MCF 10A (cell line): ENCODE measurements around the gene PAX2. TPM values are rescaled to one million over a fixed set of nuclear protein-coding genes. Genes with fewer than 3 reads are reported as not detected.

ENCODE experiments used
- BruUV-seq: library from RNA; stranded (reverse); fragments of 400-500 nt; replicated peaks from 2 replicates; lab custom pipeline; 2021; lab: Mats Ljungman, UMichigan
- CTCF ChIA-PET: fragments of 300-600 bp; sonication (Branson Sonifier 250); formaldehyde crosslinking; extraction: SDS; loops from one replicate; lab custom pipeline; 2021; ENCODE audit warnings: antibody characterized with exemption, inconsistent platforms; lab: Yijun Ruan, JAX
- POLR2A ChIA-PET: fragments of 300-600, 350-650 bp; sonication (Branson Sonifier 250); formaldehyde crosslinking; extraction: SDS; loops from one replicate; lab custom pipeline; 2020; ENCODE audit warnings: antibody characterized with exemption, inconsistent platforms; lab: Yijun Ruan, JAX
- DNase-seq: peaks from one replicate; pipeline ENCODE4 v3.0.0-alpha.2; 2018; ENCODE audit not compliant: unreplicated experiment
- H3K27ac Mint-ChIP-seq: one replicate; pipeline ENCODE4 v1.8.0; 2022; ENCODE audit warnings: mild to moderate bottlenecking, low read depth, mixed read lengths; ENCODE audit not compliant: unreplicated experiment
- H3K27me3 Mint-ChIP-seq: one replicate; pipeline ENCODE4 v1.8.0; 2022; ENCODE audit warnings: mixed read lengths; ENCODE audit not compliant: insufficient read depth, unreplicated experiment
- H3K36me3 Mint-ChIP-seq: one replicate; pipeline ENCODE4 v1.8.0; 2022; ENCODE audit warnings: mild to moderate bottlenecking, moderate library complexity, mixed read lengths; ENCODE audit not compliant: insufficient read depth, unreplicated experiment
- H3K4me1 Mint-ChIP-seq: one replicate; pipeline ENCODE4 v1.8.0; 2022; ENCODE audit warnings: mixed read lengths; ENCODE audit not compliant: insufficient read depth, unreplicated experiment
- H3K4me3 Mint-ChIP-seq: one replicate; pipeline ENCODE4 v1.8.0; 2022; ENCODE audit warnings: mild to moderate bottlenecking, moderate library complexity, mixed read lengths; ENCODE audit not compliant: unreplicated experiment
- H3K9me3 Mint-ChIP-seq: one replicate; pipeline ENCODE4 v1.8.0; 2022; ENCODE audit warnings: mixed read lengths; ENCODE audit not compliant: unreplicated experiment
- CTCF ChIP-seq: fragments of 200-600 bp; IDR thresholded peaks from one replicate; pipeline ENCODE4 v1.8.0; 2022; ENCODE audit warnings: antibody characterized with exemption, mild to moderate bottlenecking; ENCODE audit not compliant: unreplicated experiment
- intact Hi-C: fragments of 100-400 bp; cut with micrococcal nuclease; formaldehyde crosslinking; loops from 2 replicates; pipeline ENCODE4 v1.14.1; 2022
- total RNA-seq: library from RNA; stranded (reverse); gene quantifications from 2 replicates; pipeline ENCODE4 v1.2.3, GENCODE V29; 2022

The PAX2 gene
- total RNA-seq, 1 experiment from 2014 or later, result not detected

- no TSS peak for BruUV-seq
- Mint-ChIP-seq H3K27me3 (peaks cover 82% of the 10 kb centered on the region), H3K4me1 (peaks cover 7% of the 10 kb centered on the region), H3K9me3 (no peaks in the 10 kb centered on the region), H3K27ac (no peak overlapping the region), H3K36me3 (no peaks in the 10 kb centered on the region), H3K4me3 (no peak overlapping the region)
- DNase-seq, result no peak
- no peak for TF ChIP-seq CTCF
- CTCF ChIA-PET, result interaction anchor here (1.3 kb wide), 1 partner anchor 9 kb away, joined by 3 read pairs; no protein-coding TSS in a partner anchor
- POLR2A ChIA-PET, result no interaction called here
- intact Hi-C loops, result no loop called here
Observed at GRCh38 chr10:100732241-100732596, 13.2 kb upstream of the PAX2 start.

GRCh38 chr10:100733329-100733728, 12.1 kb upstream of the PAX2 start:
- Mint-ChIP-seq H3K4me3 (no peak overlapping the region), H3K27ac (no peak overlapping the region), H3K4me1 (peaks cover 7% of the 10 kb centered on the region), H3K36me3 (no peaks in the 10 kb centered on the region), H3K9me3 (no peaks in the 10 kb centered on the region), H3K27me3 (peaks cover 82% of the 10 kb centered on the region)
- no TSS peak for BruUV-seq
- intact Hi-C loops, result no loop called here
- no peak for TF ChIP-seq CTCF
- no peak for DNase-seq
- ChIA-PET POLR2A (no interaction called here), CTCF (interaction anchor here (1.3 kb wide), 1 partner anchor 8 kb away, joined by 3 read pairs; no protein-coding TSS in a partner anchor)

GRCh38 chr10:100734295-100735086, 10.9 kb upstream of the PAX2 start:
- ChIA-PET CTCF (interaction anchor here (0.6 to 1.7 kb wide), 2 partner anchors 9 to 300 kb away, joined by 3 to 6 read pairs; no protein-coding TSS in a partner anchor), POLR2A (interaction anchor here (0.8 kb wide), 1 partner anchor 9 kb away, joined by 3 read pairs; no protein-coding TSS in a partner anchor)
- no peaks in the 10 kb centered on the region for H3K36me3 Mint-ChIP-seq
- H3K4me3 Mint-ChIP-seq, result no peak overlapping the region
- H3K27ac Mint-ChIP-seq, result no peak overlapping the region
- no peak for TF ChIP-seq CTCF
- H3K27me3 Mint-ChIP-seq, result peaks cover 82% of the 10 kb centered on the region
- no peak for DNase-seq
- peaks cover 7% of the 10 kb centered on the region for H3K4me1 Mint-ChIP-seq
- BruUV-seq, result no TSS peak
- no peaks in the 10 kb centered on the region for H3K9me3 Mint-ChIP-seq
- intact Hi-C loops, result no loop called here

GRCh38 chr10:100735087-100735336, 10.4 kb upstream of the PAX2 start:
- DNase-seq, result no peak
- H3K9me3 Mint-ChIP-seq, result no peaks in the 10 kb centered on the region
- peaks cover 5% of the 10 kb centered on the region for H3K4me1 Mint-ChIP-seq
- H3K27me3 Mint-ChIP-seq, result peaks cover 82% of the 10 kb centered on the region
- ChIA-PET CTCF (interaction anchor here (0.6 to 1.7 kb wide), 2 partner anchors 8 to 301 kb away, joined by 3 to 6 read pairs; no protein-coding TSS in a partner anchor), POLR2A (interaction anchor here (0.8 kb wide), 1 partner anchor 9 kb away, joined by 3 read pairs; no protein-coding TSS in a partner anchor)
- no peak overlapping the region for H3K4me3 Mint-ChIP-seq
- no peak for TF ChIP-seq CTCF
- no TSS peak for BruUV-seq
- H3K27ac Mint-ChIP-seq, result no peak overlapping the region
- intact Hi-C loops, result no loop called here
- H3K36me3 Mint-ChIP-seq, result no peaks in the 10 kb centered on the region
